Stimulated activated CD8-positive, alpha-beta memory T cell treated with anti-CD3 and anti-CD28 coated beads, Interleukin-15, amount 100 ng/mL, for 4 hours (primary cell): ENCODE measurements around the gene SHROOM3.

ENCODE experiments used
- DNase-seq, 2 donors: peaks; one replicate each; pipeline ENCODE4 v3.0.0-alpha.2; 2020; ENCODE audit warnings: low read depth in 2 of 2

SHROOM3 gene

DNA sequence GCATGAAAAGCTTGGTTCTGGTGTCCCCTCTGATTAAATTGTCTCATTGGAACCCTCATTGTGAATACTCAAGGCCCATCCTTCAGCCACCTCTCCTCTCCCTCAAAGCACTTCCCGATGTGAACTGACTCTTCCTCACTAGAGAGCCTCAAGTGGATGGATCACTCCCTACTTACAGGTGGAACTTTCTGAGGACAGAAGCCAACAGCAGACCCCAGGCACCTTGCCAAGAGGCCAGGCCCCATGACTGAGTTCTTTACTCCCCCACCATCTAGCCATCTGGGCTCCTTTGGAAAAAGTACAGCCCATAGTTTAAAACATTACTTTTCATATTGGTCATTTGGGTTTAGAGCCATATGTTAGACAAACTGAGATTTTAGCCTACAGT, 224.1 kb downstream of the SHROOM3 start:
- DNase-seq = no peak

DNA sequence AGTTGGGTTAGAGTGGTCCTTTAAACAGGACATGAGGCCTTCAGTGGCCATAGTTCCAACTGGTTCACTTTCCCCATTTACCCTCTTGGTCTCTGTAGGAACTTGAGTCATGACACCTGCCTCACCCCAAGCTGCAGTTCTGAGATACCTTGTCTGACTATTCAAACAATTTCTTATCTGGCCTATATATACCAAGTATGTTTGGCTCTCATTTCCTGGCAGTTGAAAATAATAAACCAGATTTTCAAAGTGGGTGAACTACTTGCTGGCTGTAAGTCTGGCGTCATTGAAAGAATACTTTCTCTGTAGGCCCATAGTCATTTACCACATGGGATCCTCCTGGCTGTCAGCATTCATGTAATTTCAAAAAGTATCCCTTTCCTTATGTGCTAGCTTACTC, 228.8 kb downstream of the SHROOM3 start:
- DNase-seq = no peak

DNA sequence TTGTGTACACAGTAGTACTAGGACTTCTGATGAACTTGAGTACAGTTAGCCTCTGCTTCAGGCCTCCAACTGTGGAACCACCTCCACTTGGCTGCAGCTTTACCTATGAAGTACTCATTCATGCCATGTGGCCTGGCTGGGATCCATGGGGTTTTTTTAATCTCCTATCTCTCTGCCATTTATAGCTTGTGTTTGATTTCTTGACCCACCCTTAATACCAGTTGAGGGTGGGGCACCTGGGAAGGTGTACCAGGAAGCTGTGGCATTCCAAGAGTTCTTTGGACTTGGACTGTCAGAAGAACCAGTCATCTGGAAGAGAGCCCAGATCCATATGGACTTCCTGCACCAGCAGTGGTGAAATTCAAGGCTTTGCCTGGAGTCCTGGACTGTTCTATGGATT, 230.1 kb downstream of the SHROOM3 start:
- DNase-seq = no peak

GRCh38 chr4:76665721-76666120, 230.7 kb downstream of the SHROOM3 start:
- no peak for DNase-seq

- DNase-seq = no peak
Observed at GRCh38 chr4:76666944-76667532, 232.0 kb downstream of the SHROOM3 start.

GRCh38 chr4:76670631-76671030, 235.6 kb downstream of the SHROOM3 start:
- DNase-seq = no peak

DNA sequence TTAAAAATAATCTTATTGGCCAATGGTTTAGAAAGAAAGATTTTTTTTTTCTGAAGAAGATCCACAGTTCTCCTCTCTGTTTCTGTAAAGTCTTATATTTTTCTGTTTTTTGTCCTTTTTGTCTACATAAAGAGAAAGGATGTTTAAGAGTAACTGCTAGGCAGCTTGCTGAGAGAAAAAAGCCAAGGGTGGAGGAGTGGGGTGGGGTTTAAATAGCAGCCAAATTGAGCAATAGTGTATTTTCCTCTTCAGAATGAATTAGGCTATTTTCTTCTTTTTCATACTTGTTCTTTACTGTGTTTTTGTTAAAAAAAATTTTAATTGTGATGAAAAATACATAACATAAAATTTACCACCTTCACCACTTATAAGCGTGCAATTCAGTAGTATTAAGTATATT, 238.3 kb downstream of the SHROOM3 start:
- DNase-seq = no peak

DNA sequence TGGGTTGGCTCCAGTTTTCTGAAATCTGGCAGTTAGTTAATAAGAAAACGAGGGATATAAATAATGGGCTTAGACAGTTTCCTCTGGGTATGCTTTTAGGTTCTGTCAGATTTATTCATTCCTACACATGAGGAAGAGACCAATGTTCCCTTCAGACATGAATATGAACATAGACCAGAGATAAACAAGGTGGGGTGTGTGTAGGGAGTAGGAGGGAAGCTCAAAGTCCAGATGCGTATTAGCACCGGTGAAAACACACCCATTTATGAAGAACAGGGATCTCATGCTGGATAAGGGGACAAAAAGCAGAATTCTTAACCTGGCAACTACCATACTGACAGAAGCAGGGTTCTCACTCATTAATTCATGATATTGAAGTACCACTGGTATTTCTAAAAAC, 240.0 kb downstream of the SHROOM3 start:
- DNase-seq = no peak

- DNase-seq = no peak
Observed at GRCh38 chr4:76677571-76678326, 242.7 kb downstream of the SHROOM3 start.

GRCh38 chr4:76679691-76680090, 244.7 kb downstream of the SHROOM3 start:
- no peak for DNase-seq

- no peak for DNase-seq
Observed at GRCh38 chr4:76680952-76681351, 245.9 kb downstream of the SHROOM3 start.

GRCh38 chr4:76681996-76682395, 247.0 kb downstream of the SHROOM3 start:
- DNase-seq = no peak

DNA sequence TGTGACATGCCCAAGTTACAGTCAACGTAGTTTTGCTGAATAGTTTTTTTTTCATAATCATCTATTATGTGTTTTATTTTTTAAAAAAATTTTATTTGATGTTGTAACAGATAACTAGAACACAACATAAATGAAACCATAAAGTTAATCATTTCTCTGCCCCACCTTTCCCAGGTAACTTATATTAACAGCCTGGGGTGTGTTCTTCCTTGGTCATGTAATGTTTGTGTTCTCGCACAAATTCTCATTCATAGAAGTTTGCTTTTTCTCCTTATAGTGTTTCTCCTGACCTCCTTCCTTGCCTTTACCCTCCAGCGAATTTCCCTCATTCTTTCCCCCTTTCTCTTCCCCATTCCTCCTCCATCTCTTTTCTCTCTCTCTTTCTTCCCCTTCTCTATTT, 248.1 kb downstream of the SHROOM3 start:
- DNase-seq = no peak

DNA sequence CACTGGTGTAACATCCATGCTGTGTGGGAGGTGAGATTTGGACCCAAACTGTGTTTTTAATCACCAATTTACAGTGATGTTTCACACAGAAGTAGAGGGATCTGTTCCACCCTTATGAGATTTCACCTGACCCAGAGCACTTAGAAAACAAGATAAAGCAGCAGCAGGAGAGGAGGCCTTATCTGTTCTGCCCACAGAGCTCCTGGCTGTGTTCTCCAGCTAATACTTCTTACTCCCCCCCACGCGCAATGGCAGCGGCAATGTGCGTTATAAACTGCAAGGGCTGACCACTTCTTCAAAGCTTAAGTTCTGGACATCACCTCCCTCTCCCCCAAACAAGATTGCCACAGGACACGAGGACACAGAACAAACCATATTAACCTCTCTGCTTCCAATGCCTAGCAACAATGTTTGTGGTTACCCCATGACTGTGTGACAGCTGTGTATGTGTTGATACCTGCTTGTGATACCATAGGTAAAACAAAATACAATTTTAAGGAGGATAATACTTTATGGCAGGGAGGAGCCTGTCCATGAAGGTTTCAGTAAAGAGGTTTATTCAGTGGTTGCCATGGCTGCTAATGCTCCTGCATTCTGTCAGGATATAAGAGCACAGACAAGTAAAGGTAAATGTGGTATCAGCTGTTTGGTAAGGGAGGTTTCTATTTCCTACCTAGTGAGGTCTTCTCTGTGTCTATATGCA, 252.9 kb downstream of the SHROOM3 start:
- no peak for DNase-seq

DNA sequence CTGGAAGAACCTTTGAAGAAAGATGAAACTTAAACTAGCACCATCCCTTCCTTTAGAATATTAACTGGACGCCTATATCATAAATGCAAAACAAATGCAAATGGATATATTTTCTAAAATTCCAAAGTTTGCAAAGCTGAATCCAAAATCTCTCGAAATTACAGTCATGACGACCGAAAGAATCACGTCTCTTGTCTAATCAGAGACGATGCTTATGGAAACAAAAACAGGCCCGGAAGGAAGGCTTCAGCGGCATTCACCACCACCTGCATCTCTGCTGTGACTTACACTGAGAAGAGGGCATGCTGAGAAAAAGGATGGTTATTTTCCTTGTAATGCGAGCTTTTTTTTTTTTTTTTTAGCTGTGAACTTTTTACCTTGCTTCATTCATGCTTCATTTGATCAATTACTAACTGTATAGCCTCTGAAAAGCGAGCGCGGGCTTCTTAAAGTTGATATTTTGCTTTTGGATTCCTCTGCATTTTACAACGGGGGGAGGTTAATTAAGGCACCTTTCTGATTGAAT, 253.7 kb downstream of the SHROOM3 start:
- DNase-seq = no peak

- no peak for DNase-seq
Observed at GRCh38 chr4:76689145-76689817, 254.3 kb downstream of the SHROOM3 start.

DNA sequence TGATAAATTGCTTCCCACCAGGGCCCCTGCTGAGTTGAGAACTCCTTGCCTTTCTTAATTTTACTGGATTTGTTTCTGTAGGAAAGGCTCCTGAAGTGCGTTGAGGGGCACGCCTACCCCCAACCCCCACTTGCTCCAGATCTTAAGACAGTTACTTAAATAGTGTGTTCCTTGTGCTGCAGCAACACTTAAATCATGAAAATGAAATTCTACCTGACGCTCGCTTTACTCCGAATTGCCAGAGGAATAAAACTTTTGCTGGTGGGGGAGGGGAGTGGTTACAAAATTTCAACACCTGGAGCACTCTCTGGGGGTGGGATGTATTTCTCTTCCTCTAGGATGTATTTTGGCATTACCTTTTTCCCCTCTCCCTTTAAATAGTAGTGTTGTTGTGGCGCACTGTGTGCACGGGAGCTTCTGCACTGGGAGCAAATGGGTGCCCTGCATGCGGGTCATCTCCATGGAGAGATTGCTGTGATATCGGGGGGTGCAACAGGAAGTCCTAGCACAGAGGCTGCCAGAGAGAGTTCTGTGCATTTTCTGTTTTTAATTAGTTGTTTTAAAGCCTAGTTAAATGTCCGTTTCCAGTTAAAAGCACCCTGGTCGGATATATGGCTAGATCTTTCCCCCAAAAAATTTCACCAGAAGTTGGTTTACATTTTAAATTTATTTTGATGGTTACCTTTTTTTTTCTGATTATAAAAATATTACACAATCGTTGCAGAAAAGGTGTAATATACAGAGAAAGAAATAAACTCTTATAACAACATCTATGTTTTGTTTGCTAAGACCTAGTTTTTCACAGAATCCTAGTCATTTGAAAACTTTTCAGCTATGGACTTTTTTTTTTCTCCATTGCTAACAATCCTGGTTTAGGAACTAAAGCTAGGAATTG, 255.2 kb downstream of the SHROOM3 start:
- DNase-seq = no peak

DNA sequence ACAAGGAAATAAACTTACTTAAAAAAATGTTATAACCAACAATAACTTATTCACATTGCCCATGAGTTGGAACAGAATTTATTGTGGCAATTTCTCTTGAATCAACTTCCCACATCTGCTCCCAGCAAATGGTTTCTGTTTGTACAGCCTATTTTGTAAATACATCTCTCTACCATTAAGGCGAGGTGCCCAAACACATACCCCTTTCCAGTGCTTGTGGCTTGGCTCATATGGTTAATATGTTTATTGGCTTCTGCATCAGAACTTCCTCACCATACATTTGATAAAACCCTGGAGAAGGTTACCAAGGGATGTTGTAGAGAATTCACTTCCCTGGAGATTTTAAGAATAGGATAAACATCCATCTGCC, 255.9 kb downstream of the SHROOM3 start:
- DNase-seq = no peak

- DNase-seq = no peak
Observed at GRCh38 chr4:76691807-76692582, 257.0 kb downstream of the SHROOM3 start.

DNA sequence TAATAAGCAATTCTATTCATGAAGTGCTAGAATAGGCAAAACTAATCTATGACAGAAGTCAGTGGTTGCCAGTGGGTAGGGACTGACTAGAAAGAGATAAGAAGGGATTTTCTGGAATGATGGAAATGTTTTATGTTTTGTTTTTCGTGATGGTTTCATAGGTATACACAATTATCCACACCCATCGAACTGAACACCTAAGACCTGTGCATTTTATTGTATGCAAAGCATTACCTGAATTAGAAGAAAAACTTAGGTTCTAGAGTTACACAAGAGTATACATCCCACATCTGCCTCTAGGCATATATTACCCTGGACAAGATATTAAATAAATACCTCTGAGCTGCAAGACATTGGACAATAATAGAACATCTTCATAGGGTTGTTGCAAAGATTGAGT, 257.7 kb downstream of the SHROOM3 start:
- DNase-seq = no peak

- no peak for DNase-seq
Observed at GRCh38 chr4:76694056-76694455, 259.0 kb downstream of the SHROOM3 start.
